ELR (cell line): ENCODE data around the gene LRBA.

Source experiments
- DNase-seq: peaks from one replicate; pipeline ENCODE4 v3.0.0-alpha.2; 2015; ENCODE audit warnings: low read depth

The LRBA gene

DNA sequence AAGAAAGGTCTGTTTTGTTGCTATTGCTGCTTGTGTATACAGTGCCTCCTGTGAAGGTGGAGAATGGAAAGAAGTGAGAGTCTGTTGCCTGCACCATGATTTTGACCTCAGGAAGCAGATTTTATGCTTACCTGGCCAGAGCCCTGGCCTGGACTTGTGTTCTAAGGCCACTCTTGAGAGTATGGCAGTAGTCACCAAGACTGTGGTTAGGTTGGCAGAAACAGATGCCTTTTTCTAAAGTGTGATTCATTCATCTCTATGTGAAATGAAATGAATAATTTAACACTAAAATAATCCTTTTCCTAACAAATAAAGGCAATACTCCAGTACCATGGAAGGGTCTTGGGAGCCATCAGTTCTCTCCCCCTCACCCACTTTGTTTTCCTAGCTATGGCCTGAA lies 775.1 kb downstream of the LRBA start:
- DNase-seq = peak; percentile 28

GRCh38 chr4:150238591-150238990 lies 776.5 kb downstream of the LRBA start:
- no peak for DNase-seq

- DNase-seq = peak; percentile 93
These were observed 777.8 kb downstream of the LRBA start for GRCh38 chr4:150237110-150237872.

GRCh38 chr4:150236626-150237025 lies 778.5 kb downstream of the LRBA start:
- peak; percentile 73 for DNase-seq

- DNase-seq = peak; percentile 32
These were observed 779.2 kb downstream of the LRBA start for GRCh38 chr4:150235808-150236271.

- DNase-seq = no peak
These were observed 779.8 kb downstream of the LRBA start for GRCh38 chr4:150235317-150235716.

DNA sequence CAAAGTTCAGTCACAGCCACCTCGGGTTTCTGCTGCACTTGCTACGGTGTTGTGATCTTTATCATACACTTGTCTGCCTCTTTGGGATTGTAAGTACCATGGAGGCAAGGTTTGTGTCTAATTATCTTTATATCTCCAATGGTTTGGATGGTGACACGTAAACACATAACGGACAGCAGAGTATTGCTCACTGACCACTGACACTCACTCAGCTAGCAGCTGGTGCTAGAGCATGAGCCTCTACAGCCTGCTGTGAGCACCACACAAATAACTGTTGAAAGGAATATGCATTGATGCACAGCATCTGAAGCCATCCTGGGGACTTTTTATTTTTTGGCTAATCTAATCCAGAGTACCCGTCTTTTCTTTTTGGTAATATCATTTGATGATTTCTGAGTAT lies 780.8 kb downstream of the LRBA start:
- peak; percentile 71 for DNase-seq

- DNase-seq = no peak
These were observed 783.1 kb downstream of the LRBA start for GRCh38 chr4:150232029-150232428.

- DNase-seq = no peak
These were observed 783.8 kb downstream of the LRBA start for GRCh38 chr4:150231107-150231770.

DNA sequence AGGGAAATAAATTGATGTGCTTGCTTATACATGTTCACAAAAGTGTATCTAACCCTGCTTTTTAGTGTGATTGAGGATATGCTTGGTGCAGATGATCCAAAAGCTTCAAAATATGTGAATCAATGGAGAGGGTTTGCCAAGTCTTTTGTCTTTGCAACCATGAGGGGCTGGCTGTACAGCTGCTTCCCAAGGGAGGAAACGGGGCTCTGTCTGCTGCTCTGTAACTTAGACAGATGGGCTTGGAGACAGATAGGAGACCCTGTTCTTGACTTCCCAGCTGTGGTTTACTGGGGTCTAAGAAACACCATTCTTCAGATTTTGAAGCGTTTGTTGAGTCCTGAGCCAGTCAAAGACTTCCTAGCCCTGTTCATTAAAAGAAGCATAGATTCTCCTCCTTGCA lies 784.5 kb downstream of the LRBA start:
- no peak for DNase-seq

DNA sequence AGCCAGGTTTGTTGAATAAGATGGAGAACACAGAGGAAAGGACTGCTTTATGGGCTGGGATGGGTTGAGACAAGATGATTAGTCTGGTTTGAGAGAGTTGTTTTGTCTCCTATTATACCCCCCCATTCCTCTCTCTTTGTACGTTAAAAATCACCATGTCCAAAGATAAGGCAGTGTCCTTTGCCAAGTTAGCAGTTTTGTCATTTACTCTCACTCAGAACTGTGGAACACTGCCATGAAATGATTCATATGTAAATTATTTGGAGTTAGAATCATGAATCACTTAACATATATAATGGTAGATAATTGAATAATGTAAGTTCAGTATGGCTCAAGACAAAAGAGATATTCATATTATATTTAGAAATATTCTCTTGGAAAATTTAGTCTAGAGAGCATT lies 785.6 kb downstream of the LRBA start:
- peak; percentile 90 for DNase-seq

DNA sequence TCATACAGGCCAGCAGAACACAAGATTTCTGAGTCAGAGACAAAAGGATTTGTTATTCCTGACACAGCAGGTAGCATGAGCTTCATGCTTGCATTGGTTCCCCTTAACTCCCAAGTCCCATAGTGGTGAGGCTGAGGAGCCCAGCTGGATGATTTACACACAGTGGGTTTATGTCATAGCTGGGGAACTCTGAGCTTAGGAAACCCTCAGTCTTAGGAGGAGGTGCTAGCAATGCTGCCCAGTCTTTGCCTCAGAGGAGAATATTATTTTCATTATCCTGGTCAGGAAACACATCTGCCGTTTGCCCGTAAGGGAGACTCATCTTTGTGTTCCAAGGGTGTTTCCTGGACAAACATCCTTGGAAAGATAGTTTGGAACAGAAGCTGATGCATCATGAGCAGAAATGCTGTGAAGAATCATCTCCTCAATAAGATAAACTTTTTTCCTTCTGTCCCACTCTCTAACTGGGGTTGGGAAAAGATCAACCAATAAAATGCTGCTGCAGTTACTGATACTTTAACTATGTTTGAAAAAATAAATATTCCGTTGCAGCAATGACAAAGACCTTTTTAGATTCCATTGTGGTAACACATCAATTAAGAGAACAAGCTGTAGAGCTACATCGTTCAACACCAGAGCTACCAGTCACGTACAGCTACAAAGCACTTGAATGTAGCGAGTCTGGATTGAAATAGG lies 790.0 kb downstream of the LRBA start:
- peak; percentile 91 for DNase-seq

DNA sequence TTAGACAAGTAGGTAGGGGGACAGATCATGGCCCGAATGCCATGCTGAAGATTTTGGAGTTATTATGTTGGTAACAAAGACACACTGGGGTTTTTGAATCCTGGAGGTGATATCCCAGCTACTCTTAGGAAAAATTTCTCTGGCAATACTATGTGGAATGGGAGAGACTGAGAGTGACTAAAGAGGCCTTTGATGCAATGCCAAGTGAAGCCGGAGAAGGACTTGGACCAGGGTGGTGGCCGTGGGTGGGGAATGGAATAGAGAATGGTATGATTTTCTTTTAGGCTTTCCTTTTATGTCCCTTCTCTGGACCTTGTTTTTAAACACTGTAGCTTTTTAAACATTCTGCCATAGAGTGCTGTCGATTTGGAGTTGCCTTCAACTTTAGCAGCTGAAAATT lies 795.2 kb downstream of the LRBA start:
- no peak for DNase-seq

DNA sequence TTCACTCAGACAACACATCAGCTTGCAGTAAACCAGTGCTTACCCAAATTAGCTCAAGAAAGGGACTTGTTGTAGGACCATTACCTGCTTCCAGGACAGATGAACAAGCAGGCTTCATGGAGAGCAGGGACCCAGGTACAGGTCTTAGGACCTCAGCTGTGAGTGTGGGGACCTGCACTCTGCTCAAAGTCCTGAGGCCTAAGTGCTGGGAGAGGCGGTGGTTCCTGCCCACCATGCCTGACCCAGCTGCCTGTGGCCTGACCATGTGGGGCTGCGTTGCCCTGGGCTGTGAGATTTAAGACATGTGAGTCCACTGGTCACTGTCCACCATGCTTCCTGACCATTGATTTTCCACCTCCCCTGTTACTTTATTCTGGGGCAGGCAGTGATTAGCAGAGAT lies 796.6 kb downstream of the LRBA start:
- no peak for DNase-seq

DNA sequence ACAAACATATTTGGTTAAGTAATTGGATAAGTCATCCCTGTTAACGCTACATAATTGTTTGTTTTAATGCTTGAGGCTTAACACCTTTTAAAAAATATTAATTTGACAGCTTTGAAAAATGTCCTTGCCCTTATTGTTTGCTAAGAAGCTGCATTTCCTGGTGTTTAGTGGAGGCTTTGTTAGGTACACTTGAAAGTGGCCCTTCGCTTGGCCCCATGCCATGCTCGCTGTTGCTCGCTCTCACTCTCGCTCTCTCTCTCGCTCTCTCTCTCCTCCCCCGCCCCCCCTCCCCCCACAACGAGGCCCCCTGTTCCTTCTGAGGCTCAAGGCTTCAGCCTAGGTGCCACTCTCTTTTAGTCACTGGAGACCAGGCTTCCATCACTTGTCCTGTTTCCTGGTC lies 797.3 kb downstream of the LRBA start:
- DNase-seq = no peak

DNA sequence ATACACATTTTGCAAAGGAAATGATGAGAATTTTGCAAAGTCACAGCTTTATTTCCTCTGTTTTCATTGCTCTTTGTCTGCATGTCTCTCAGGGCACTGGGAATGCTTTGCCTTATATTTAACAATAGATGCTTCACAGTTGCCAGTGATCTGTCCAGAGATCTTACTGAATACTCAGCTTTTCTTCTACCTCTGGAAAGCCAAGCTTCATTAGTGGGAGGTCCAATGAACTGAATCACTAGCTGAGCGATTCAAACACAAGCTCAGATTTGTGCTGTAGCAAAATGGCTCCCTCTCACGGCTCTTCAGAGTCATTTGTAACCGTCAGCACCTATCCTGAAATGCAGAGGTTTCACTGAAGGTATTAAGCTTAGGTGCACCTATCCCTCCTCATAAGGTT lies 797.9 kb downstream of the LRBA start:
- peak; percentile 77 for DNase-seq

GRCh38 chr4:150216726-150217125 lies 798.4 kb downstream of the LRBA start:
- no peak for DNase-seq

DNA sequence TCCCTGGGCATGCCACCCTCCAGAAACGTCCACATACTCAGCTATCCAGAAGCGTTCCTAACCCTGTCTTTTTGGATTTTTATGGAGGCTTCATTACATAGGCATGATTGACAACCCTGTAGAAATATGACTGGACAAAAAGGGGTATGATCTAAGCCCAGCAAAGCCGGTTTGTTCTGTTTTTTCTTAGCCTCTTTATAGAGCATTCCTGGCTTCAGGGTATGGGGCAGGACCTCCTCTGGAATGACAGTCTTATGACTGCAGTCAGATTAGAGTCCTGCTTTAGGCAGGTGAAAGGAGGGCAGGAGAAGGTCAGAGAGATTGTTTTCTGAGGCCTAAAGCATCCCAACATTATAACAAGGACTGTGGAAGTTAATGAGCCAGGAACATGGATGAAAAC lies 799.5 kb downstream of the LRBA start:
- DNase-seq = no peak
